SJSA1 (cell line): Measurements from ENCODE around the gene CSNK1G2. TPM values are rescaled to one million over a fixed set of nuclear protein-coding genes. Genes with fewer than 3 reads are reported as not detected.

ENCODE experiments used
- DNase-seq, 2 experiments: peaks; one replicate each; pipeline ENCODE4 v3.0.0-alpha.2; 2015 to 2020; ENCODE audit warnings: low spot score in 2 of 2, low read depth in 1 of 2
- H3K27ac ChIP-seq: fragments of 250-450 bp; sonication (Bioruptor Pico); 2 replicates; pipeline ENCODE4 v1.5.1; 2020; ENCODE audit warnings: mild to moderate bottlenecking, moderate library complexity
- H3K27me3 ChIP-seq: fragments of 250-450 bp; sonication (Bioruptor Pico); replicated peaks from 2 replicates; pipeline ENCODE4 v1.5.1; 2020; ENCODE audit warnings: mild to moderate bottlenecking, moderate library complexity
- H3K36me3 ChIP-seq: fragments of 250-450 bp; sonication (Bioruptor Pico); 2 replicates; pipeline ENCODE4 v1.5.1; 2020; ENCODE audit warnings: mild to moderate bottlenecking
- H3K4me1 ChIP-seq: fragments of 250-450 bp; sonication (Bioruptor Pico); replicated peaks from 2 replicates; pipeline ENCODE4 v1.6.1; 2021; ENCODE audit warnings: mild to moderate bottlenecking
- H3K4me3 ChIP-seq: fragments of 250-450 bp; sonication (Bioruptor Pico); 2 replicates; pipeline ENCODE4 v1.5.1; 2020; ENCODE audit warnings: mild to moderate bottlenecking
- H3K9me3 ChIP-seq: fragments of 250-450 bp; sonication (Bioruptor Pico); replicated peaks from 2 replicates; pipeline ENCODE4 v1.5.1; 2020; ENCODE audit warnings: mild to moderate bottlenecking
- total RNA-seq: library from RNA; depleted of rRNA; stranded (reverse); fragments of >200 nt; shearing (Covaris generic); gene quantifications from 2 replicates; pipeline ENCODE4 v1.2.3, GENCODE V29; 2014

Gene CSNK1G2
- total RNA-seq, 1 experiment from 2014 or later = 63.4 TPM

DNA sequence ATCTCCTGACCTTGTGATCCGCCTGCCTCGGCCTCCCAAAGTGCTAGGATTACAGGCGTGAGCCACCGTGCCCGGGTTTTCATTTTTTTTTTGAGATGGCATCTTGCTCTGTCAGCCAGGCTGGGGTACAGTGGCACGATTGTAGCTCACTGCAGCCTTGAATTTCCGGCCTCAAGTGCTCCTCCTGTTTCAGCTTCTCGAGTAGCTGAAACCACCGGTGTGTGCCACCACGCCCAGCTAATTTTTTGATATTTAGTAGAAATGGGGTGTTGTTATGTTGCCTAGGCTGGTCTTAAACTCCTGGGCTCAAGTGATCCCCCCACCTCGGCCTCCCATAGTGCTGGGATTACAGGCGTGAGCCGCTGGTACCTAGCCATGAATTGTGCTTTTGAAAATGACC lies 29.9 kb upstream of the CSNK1G2 start:
- no peak overlapping the region for H3K4me3 ChIP-seq
- H3K9me3 ChIP-seq = no peaks in the 10 kb centered on the region
- peaks cover under 1% of the 10 kb centered on the region for H3K4me1 ChIP-seq
- no peaks in the 10 kb centered on the region for H3K27me3 ChIP-seq
- H3K36me3 ChIP-seq = peaks cover 36% of the 10 kb centered on the region
- no peak overlapping the region for H3K27ac ChIP-seq
- no peak for DNase-seq

DNA sequence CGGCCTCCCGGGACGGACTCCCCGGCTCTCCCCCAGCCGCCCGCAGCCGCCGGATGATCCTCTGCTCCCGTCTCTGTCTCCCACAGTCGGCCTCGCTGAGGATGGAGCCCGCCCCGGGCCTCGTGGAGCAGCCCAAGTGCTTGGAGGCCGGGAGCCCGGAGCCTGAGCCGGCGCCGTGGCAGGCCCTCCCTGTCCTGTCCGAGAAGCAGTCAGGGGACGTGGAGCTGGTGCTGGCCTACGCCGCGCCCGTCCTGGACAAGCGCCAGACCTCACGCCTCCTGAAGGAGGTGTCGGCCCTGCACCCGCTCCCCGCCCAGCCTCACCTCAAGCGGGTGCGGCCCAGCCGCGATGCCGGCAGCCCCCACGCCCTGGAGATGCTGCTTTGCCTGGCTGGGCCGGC lies 29.0 kb upstream of the CSNK1G2 start:
- Histone ChIP-seq H3K4me3 (no peak overlapping the region), H3K27me3 (no peaks in the 10 kb centered on the region), H3K27ac (no peak overlapping the region), H3K4me1 (no peaks in the 10 kb centered on the region), H3K36me3 (peaks cover 35% of the 10 kb centered on the region), H3K9me3 (no peaks in the 10 kb centered on the region)
- DNase-seq = no peak

DNA sequence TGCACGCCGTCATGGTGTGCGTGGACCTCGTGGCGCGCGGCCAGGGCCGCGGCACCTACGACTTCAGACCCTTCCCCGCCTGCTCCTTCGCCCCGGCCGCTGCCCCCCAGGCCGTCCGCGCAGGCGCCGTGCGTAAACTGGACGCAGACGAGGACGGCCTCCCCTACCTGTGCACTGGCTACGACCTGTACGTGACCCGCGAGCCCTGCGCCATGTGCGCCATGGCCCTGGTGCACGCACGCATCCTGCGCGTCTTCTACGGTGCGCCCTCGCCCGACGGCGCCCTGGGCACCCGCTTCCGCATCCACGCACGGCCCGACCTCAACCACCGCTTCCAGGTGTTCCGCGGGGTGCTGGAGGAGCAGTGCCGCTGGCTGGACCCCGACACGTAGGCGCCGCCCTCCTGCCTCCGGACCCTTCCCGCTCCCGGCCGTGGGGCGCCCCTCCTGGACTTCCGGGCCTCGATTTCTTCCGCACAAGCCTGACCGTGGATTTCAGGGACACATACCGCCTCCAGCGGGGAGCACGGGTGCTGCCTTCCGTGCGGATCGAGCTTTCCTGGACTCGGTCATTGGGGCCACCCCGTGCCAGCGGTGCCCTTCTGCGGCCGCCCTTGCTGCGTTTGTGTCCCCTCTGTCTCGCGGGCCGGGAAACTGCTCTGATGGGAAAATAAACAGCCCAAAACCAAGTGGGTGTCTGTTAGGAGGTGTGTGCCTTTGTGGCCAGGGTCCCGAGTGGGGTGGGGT lies 28.0 kb upstream of the CSNK1G2 start:
- Histone ChIP-seq H3K36me3 (peaks cover 39% of the 10 kb centered on the region), H3K9me3 (no peaks in the 10 kb centered on the region), H3K4me1 (no peaks in the 10 kb centered on the region), H3K27ac (no peak overlapping the region), H3K4me3 (no peak overlapping the region), H3K27me3 (no peaks in the 10 kb centered on the region)
- DNase-seq = no peak

DNA sequence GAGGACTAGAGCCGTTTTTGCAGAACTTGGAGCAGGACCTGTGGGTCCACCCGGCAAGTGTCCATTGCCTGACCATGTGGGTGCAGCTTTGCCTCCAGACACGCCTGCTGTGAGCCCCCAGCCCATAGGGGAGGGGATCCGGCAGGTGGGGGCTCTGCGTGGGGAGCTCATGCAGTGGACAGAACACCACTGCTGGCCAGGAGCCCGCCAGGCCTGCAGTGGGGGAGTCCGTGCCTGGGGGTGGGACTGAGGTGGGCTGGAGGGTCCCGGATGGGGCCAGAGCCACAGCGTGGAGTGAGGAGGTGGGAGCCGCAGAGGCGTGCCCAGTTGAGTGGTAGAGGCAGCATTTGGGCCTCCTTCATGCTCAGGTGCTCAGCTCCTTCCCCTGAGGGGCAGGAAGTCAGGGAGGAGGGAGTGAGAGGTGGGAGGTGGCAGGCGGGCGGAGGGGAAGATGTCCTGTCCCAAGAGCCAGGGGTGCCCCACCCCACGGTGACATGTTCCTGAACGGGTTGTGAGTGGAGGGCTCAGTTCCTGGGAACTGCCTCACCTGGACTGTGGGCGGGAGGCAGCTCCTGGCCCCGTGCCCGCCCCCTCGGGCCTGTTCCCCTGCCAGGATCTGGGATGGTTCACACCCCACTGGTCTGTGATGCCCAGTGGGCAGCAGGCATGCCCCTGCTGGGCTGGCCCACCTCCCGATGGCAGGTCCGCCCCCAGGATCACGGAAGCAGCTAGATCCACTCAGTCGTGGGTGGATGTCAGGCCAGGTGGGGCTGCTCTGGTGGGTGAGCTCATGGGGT lies 27.0 kb upstream of the CSNK1G2 start:
- H3K4me1 ChIP-seq = no peaks in the 10 kb centered on the region
- H3K27ac ChIP-seq = no peak overlapping the region
- DNase-seq = no peak
- H3K9me3 ChIP-seq = no peaks in the 10 kb centered on the region
- no peaks in the 10 kb centered on the region for H3K27me3 ChIP-seq
- H3K36me3 ChIP-seq = peaks cover 40% of the 10 kb centered on the region
- H3K4me3 ChIP-seq = no peak overlapping the region

DNA sequence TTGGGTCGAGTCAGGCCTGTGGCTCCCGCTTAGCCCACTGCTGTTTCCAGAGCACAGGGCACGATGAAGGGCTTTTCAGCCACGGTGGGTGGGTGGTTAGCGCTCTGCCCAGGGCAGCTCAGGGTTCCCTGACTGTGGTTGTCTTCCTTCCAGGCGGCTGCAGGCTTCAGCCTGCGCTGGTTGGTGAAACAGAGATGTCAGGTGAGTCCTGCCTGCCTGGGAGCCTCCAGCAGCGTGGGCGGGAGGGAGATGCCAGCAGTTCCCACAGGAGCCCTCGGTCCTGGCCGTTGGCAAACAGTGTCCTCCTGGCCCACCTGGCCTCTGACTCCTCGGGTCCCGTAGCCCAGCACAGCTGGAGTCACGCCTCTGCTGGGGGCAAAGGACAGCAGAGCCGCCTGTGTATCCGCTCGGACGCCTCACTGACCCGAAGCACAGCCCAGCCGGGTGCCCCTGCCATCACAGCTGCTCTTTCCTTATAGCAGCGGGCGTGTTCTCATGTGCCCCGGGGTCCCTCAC lies 26.1 kb upstream of the CSNK1G2 start:
- DNase-seq = no peak
- no peaks in the 10 kb centered on the region for H3K27me3 ChIP-seq
- H3K4me3 ChIP-seq = no peak overlapping the region
- H3K36me3 ChIP-seq = peaks cover 44% of the 10 kb centered on the region
- no peaks in the 10 kb centered on the region for H3K9me3 ChIP-seq
- no peaks in the 10 kb centered on the region for H3K4me1 ChIP-seq
- no peak overlapping the region for H3K27ac ChIP-seq

- peaks cover 54% of the 10 kb centered on the region for H3K36me3 ChIP-seq
Observed at GRCh38 chr19:1917146-1917545, 23.8 kb upstream of the CSNK1G2 start.

DNA sequence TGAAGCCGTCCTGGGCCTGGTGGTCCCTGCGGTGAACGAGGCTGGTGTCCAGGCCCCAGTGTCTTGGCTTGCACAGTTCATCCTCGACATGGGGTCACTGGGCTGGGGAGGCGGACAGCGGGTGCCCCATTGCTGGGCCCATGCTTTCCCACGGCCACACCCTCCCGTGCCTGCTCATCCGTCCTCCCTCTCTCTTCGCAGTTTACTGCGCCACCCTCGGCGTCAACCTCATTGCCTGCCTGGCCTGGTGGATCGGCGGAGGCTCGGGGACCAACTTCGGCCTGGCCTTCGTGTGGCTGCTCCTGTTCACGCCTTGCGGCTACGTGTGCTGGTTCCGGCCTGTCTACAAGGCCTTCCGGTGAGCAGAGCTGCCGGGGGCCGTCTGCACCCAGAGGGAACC lies 23.0 kb upstream of the CSNK1G2 start:
- peaks cover 51% of the 10 kb centered on the region for H3K36me3 ChIP-seq

More at GRCh38 chr19:1917146-1917545, 23.8 kb upstream of the CSNK1G2 start:
- H3K4me3 ChIP-seq = no peak overlapping the region
- no peaks in the 10 kb centered on the region for H3K4me1 ChIP-seq
- no peaks in the 10 kb centered on the region for H3K27me3 ChIP-seq
- no peaks in the 10 kb centered on the region for H3K9me3 ChIP-seq
- no peak for DNase-seq
- H3K27ac ChIP-seq = no peak overlapping the region

GRCh38 chr19:1918975-1919374 lies 22.0 kb upstream of the CSNK1G2 start:
- Histone ChIP-seq H3K9me3 (no peaks in the 10 kb centered on the region), H3K27ac (no peak overlapping the region), H3K4me1 (no peaks in the 10 kb centered on the region), H3K4me3 (no peak overlapping the region), H3K27me3 (no peaks in the 10 kb centered on the region), H3K36me3 (peaks cover 47% of the 10 kb centered on the region)
- no peak for DNase-seq

More for the DNA sequence above, 23.0 kb upstream of the CSNK1G2 start:
- Histone ChIP-seq H3K27me3 (no peaks in the 10 kb centered on the region), H3K27ac (no peak overlapping the region), H3K4me3 (no peak overlapping the region), H3K9me3 (no peaks in the 10 kb centered on the region), H3K4me1 (no peaks in the 10 kb centered on the region)
- no peak for DNase-seq

GRCh38 chr19:1920644-1921043 lies 20.3 kb upstream of the CSNK1G2 start:
- DNase-seq = no peak
- no peaks in the 10 kb centered on the region for H3K27me3 ChIP-seq
- peaks cover 56% of the 10 kb centered on the region for H3K36me3 ChIP-seq

DNA sequence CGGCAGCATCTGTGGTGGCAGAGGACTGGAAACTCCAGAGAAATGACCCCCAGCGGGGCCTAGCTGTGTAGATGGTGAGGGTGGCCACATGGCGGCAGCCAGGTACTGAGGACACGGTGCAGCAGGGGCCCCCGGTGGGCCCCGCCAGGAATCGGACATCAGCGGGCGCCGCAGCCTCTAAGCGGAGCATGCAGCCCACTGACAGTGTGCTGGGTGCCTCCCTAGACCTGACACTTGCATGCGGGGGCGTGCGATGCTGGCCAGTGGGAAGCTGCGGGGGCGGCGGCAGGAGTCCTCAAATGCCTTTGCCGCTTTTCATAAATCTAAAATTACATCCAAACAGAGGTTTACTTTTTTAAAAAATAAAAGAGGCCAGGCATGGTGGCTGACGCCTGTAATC lies 19.6 kb upstream of the CSNK1G2 start:
- H3K4me3 ChIP-seq = no peak overlapping the region
- no peaks in the 10 kb centered on the region for H3K27me3 ChIP-seq
- DNase-seq = no peak
- peaks cover 56% of the 10 kb centered on the region for H3K36me3 ChIP-seq
- no peak overlapping the region for H3K27ac ChIP-seq
- no peaks in the 10 kb centered on the region for H3K9me3 ChIP-seq
- no peaks in the 10 kb centered on the region for H3K4me1 ChIP-seq

More at GRCh38 chr19:1920644-1921043, 20.3 kb upstream of the CSNK1G2 start:
- Histone ChIP-seq H3K4me1 (no peaks in the 10 kb centered on the region), H3K9me3 (no peaks in the 10 kb centered on the region), H3K27ac (no peak overlapping the region), H3K4me3 (no peak overlapping the region)

- Histone ChIP-seq H3K27ac (no peak overlapping the region), H3K4me1 (no peaks in the 10 kb centered on the region), H3K9me3 (no peaks in the 10 kb centered on the region), H3K36me3 (peaks cover 55% of the 10 kb centered on the region), H3K4me3 (no peak overlapping the region), H3K27me3 (no peaks in the 10 kb centered on the region)
- DNase-seq = no peak
Observed at GRCh38 chr19:1921825-1922224, 19.1 kb upstream of the CSNK1G2 start.

- Histone ChIP-seq H3K27ac (no peak overlapping the region), H3K36me3 (peaks cover 49% of the 10 kb centered on the region), H3K9me3 (no peaks in the 10 kb centered on the region), H3K4me3 (no peak overlapping the region), H3K27me3 (no peaks in the 10 kb centered on the region), H3K4me1 (no peaks in the 10 kb centered on the region)
- no peak for DNase-seq
Observed at GRCh38 chr19:1922803-1923202, 18.2 kb upstream of the CSNK1G2 start.

- Histone ChIP-seq H3K27ac (no peak overlapping the region), H3K4me3 (no peak overlapping the region), H3K4me1 (no peaks in the 10 kb centered on the region), H3K36me3 (peaks cover 44% of the 10 kb centered on the region), H3K27me3 (no peaks in the 10 kb centered on the region), H3K9me3 (no peaks in the 10 kb centered on the region)
- DNase-seq = no peak
Observed at GRCh38 chr19:1923319-1923718, 17.7 kb upstream of the CSNK1G2 start.

DNA sequence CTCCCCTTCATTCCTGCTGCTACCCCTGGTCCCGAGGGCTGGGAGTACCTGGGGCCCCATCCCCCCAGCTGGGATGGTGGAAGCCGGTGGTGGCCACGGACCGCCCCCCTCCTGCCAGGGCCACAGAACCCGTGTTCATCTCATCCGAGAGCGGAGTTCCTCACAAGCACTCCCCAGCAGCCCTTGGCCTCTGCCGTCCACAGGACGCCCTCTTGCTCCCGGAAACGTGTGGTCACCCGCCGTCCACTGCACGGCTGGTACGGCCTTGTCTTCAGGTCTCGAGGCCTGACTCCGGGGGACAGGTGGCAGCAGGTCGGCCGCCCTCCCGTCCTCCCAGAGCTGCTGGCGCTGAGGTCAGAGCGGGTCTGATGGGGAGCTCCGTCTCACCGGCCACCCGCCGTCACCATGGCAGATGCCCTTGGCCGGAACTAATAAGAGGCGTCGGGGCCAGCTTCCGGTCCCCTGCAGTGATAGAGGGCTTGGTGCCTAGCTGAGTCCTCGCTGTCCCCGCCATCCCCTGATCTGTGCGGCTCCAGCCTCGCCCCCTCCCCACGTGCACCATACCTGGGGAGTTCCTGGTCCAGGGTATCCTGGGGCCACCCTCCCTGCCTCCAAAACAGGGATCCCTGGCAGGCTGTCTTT lies 16.5 kb upstream of the CSNK1G2 start:
- DNase-seq = no peak
- Histone ChIP-seq H3K4me1 (peaks cover 3% of the 10 kb centered on the region; the same call in 1 of the 2 replicates), H3K4me3 (no peak overlapping the region)

More for the DNA sequence above, 16.5 kb upstream of the CSNK1G2 start:
- Histone ChIP-seq H3K27me3 (no peaks in the 10 kb centered on the region), H3K36me3 (peaks cover 39% of the 10 kb centered on the region), H3K9me3 (no peaks in the 10 kb centered on the region), H3K27ac (no peak overlapping the region)
